Esophagus muscularis mucosa (tissue), 4 donors: Measurements from ENCODE around the gene HPDL. TPM values are rescaled to one million over a fixed set of nuclear protein-coding genes. Genes with fewer than 3 reads are reported as not detected.

ENCODE experiments used
- DNase-seq: peaks from one replicate; pipeline ENCODE4 v3.0.0-alpha.2; 2017; ENCODE audit errors: extremely low spot score
- H3K27ac ChIP-seq, 4 donors: fragments of 200-600 bp; sonication (generic); replicated peaks in 1 of 4; 1 replicate in 3 of 4; 2 replicates in 1 of 4; pipeline ENCODE4 v1.5.1; 2016 to 2019; ENCODE audit warnings: mild to moderate bottlenecking in 1 of 4
- H3K27me3 ChIP-seq, 4 donors: fragments of 200-600 bp; sonication (generic); one replicate each; pipeline versions ENCODE4 v1.5.1 to v1.6.0; 2016 to 2019
- H3K36me3 ChIP-seq, 4 donors: fragments of 200-600 bp; sonication (generic); one replicate each; pipeline ENCODE4 v1.5.1; 2016 to 2019
- H3K4me1 ChIP-seq, 4 donors: fragments of 200-600 bp; sonication (generic); one replicate each; pipeline ENCODE4 v1.5.1; 2016 to 2019
- H3K4me3 ChIP-seq, 4 donors: fragments of 200-600 bp; sonication (generic); 1 replicate in 2 of 4; 2 replicates in 2 of 4; pipeline ENCODE4 v1.5.1; 2016 to 2019; ENCODE audit warnings: mild to moderate bottlenecking in 4 of 4, moderate library complexity in 1 of 4
- H3K9me3 ChIP-seq, 4 donors: fragments of 200-600 bp; sonication (generic); 1 replicate in 3 of 4; 2 replicates in 1 of 4; pipeline ENCODE4 v1.5.1; 2016 to 2019
- EP300 ChIP-seq: sonication (generic); formaldehyde crosslinking; IDR thresholded peaks from one replicate; pipeline ENCODE4 v1.6.1; 2017; ENCODE audit warnings: antibody characterized with exemption
- POLR2A ChIP-seq: fragments of 450-650 bp; IDR thresholded peaks from one replicate; pipeline ENCODE4 v1.6.1; 2017; ENCODE audit warnings: antibody characterized with exemption, moderate library complexity, mild to moderate bottlenecking, low read depth
- POLR2AphosphoS5 ChIP-seq, 2 donors: sonication (generic); formaldehyde crosslinking; IDR thresholded peaks; one replicate each; pipeline ENCODE4 v1.6.1; 2017; ENCODE audit warnings: antibody characterized with exemption in 2 of 2
- WGBS: methylation state at CpG from one replicate; pipeline ENCODE4 v1.1.5; 2018; 5-methylcytosine and 5-hydroxymethylcytosine counted together
- intact Hi-C: fragments of 100-400 bp; cut with DNase I; formaldehyde crosslinking; loops from one replicate; pipeline ENCODE4 v1.15.1; 2023
- total RNA-seq, 4 donors: library from RNA; depleted of rRNA; stranded (reverse); fragments of >200 nt; gene quantifications; one replicate each; pipeline versions ENCODE4 v1.1.0 to v1.2.1, GENCODE V29; 2016
- TF ChIP-seq, protein P1 (sequence below), 3 experiments: fragments of 200-600 bp in 2 of 3; fragments of 450-650 bp in 1 of 3; sonication (generic) in 2 of 3; IDR thresholded peaks; one replicate each; pipeline ENCODE4 v1.5.1; 2017 to 2019; ENCODE audit warnings: antibody characterized with exemption in 3 of 3, mild to moderate bottlenecking in 2 of 3, moderate library complexity in 1 of 3

HPDL gene
- total RNA-seq, 4 donors from 2014 or later = 0.17 to 0.19 TPM; not detected in 2

DNA sequence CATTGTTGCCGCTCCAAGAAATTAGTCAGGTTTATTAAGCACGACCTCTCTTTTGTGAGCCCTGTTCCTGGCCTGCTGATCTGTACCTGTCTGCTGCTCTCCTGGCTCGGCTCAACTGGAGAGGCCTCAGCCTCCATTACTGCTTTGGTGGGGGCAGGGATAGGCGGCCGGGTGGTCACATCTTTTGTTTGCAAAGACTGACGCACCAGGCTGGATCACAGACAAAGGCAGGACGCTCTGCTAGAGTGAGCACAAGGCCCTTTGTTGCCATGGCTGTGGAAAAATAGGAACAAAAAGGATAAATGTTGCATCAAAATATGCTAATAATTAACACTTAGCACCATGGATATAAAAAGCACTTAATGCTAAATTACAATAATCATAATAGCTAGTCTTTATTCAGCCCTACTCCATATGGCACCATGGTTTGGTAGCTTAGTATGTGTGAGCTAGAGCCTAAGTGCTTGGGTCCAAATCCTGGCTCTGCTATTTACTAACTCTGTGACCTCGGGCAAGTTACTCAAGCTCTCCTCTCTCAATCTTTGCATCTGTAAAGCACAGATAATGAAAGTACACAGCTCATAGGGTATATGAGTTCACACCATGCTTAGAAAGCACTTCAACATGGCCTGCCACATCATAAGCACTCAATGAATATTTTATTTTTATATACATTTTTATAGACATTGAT lies 28.9 kb upstream of the HPDL start:
- no peak for DNase-seq
- Histone ChIP-seq H3K27me3 (no peaks in the 10 kb centered on the region), H3K4me1 (peaks cover 1 to 9% (median 4%) of the 10 kb centered on the region in 4 donors), H3K9me3 (no peaks in the 10 kb centered on the region), H3K36me3 (no peaks in the 10 kb centered on the region), H3K27ac (no peak overlapping the region), H3K4me3 (no peak overlapping the region)
- intact Hi-C loops = no loop called here
- TF ChIP-seq EP300 = no peak
- 81% methylated on average over 8 of the region's 8 CpGs for WGBS

DNA sequence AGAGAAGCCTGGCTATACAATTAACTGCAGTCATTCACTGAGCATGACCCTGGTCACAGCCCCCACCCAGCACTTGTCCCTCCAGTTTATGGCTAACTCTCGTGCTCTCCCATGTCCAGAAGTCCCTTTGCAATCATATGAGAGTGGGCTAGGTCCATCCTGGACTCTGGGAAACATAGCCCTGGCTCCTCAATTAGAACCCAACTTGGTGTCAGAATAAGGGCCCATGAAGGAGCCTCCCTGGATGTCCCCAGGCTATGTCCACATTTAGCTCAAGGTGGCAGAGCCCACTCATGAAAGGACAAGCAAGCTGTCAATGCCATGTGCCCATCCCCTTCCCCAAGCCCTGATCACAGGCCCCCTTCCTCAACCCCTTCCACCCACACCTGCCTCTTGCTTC lies 27.4 kb upstream of the HPDL start:
- TF ChIP-seq, protein P1, sequence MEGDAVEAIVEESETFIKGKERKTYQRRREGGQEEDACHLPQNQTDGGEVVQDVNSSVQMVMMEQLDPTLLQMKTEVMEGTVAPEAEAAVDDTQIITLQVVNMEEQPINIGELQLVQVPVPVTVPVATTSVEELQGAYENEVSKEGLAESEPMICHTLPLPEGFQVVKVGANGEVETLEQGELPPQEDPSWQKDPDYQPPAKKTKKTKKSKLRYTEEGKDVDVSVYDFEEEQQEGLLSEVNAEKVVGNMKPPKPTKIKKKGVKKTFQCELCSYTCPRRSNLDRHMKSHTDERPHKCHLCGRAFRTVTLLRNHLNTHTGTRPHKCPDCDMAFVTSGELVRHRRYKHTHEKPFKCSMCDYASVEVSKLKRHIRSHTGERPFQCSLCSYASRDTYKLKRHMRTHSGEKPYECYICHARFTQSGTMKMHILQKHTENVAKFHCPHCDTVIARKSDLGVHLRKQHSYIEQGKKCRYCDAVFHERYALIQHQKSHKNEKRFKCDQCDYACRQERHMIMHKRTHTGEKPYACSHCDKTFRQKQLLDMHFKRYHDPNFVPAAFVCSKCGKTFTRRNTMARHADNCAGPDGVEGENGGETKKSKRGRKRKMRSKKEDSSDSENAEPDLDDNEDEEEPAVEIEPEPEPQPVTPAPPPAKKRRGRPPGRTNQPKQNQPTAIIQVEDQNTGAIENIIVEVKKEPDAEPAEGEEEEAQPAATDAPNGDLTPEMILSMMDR (IDR thresholded peaks at IDR 0.05) = no peak
- no peak for TF ChIP-seq EP300
- TF ChIP-seq POLR2A = no peak
- no peak for TF ChIP-seq POLR2AphosphoS5 (IDR thresholded peaks at IDR 0.05)
- intact Hi-C loops = no loop called here
- Histone ChIP-seq H3K9me3 (no peaks in the 10 kb centered on the region), H3K27ac (no peak overlapping the region), H3K36me3 (no peaks in the 10 kb centered on the region), H3K4me3 (no peak overlapping the region), H3K4me1 (peaks cover 5 to 15% (median 12%) of the 10 kb centered on the region in 4 donors), H3K27me3 (no peaks in the 10 kb centered on the region)
- WGBS = 92% methylated on average over 1 of the region's 1 CpG
- DNase-seq = no peak

DNA sequence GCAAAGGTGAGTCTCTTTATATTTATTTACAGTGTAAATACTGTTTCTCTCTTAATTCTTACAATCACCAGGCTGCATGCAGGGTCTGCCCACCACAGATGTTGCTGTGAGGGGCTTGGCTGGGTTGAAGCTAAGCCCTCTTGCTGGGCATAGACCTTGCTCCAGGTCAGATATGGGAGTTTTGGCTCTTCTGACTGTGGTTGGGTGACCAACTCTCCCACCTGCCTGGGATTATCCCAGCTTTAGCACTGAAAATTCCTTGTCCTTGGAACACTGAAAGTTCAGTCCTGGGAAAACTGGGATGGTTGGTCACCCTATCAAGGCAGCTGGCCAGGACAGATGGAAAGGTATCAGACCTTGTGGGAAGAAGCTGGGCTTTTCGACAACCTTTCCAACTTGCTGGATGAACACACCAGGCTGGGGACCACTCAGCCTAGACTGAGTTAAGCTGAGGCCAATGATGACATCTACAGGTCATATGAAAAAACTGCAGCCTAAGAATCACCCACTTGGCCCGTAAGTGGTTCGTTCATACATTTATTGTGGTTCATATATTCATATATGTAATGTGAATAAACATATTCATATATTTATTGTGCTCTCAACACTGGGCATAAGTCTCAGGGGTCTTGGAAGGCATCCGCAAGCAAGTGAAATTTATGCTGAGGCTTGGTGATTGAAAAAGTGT lies 26.6 kb upstream of the HPDL start:
- Histone ChIP-seq H3K27ac (no peak overlapping the region), H3K4me3 (no peak overlapping the region), H3K4me1 (peaks cover 11 to 22% (median 19%) of the 10 kb centered on the region in 4 donors), H3K36me3 (no peaks in the 10 kb centered on the region), H3K27me3 (no peaks in the 10 kb centered on the region), H3K9me3 (no peaks in the 10 kb centered on the region)
- TF ChIP-seq POLR2A (no peak), EP300 (no peak), POLR2AphosphoS5 (IDR thresholded peaks at IDR 0.05) (peak in 1 of 2 donors; percentile 19)
- TF ChIP-seq, protein P1 (IDR thresholded peaks at IDR 0.05) = peak; percentile 67 to 87 (median 78)
- intact Hi-C loops = loop anchor here (2.0 to 10.0 kb wide), 5 partner anchors 37 to 585 kb away; partner anchors contain the start of gene ZSWIM5
- DNase-seq = no peak
- 9% methylated on average over 4 of the region's 4 CpGs for WGBS

GRCh38 chr1:45300669-45300997 lies 26.1 kb upstream of the HPDL start:
- 64% methylated on average over 2 of the region's 2 CpGs for WGBS
- H3K27ac ChIP-seq = no peak overlapping the region
- DNase-seq = no peak
- no peaks in the 10 kb centered on the region for H3K27me3 ChIP-seq
- H3K4me1 ChIP-seq = peaks cover 11 to 22% (median 19%) of the 10 kb centered on the region in 4 donors
- no peaks in the 10 kb centered on the region for H3K36me3 ChIP-seq
- no peaks in the 10 kb centered on the region for H3K9me3 ChIP-seq
- intact Hi-C loops = loop anchor here (2.0 to 10.0 kb wide), 5 partner anchors 37 to 586 kb away; partner anchors contain the start of gene ZSWIM5
- TF ChIP-seq POLR2A (no peak), EP300 (no peak), POLR2AphosphoS5 (IDR thresholded peaks at IDR 0.05) (no peak)
- TF ChIP-seq, protein P1 (IDR thresholded peaks at IDR 0.05) = no peak
- no peak overlapping the region for H3K4me3 ChIP-seq

GRCh38 chr1:45302505-45303150 lies 24.1 kb upstream of the HPDL start:
- TF ChIP-seq POLR2AphosphoS5 (IDR thresholded peaks at IDR 0.05) (no peak), POLR2A (no peak), EP300 (no peak)
- TF ChIP-seq, protein P1 (IDR thresholded peaks at IDR 0.05) = no peak
- H3K4me1 ChIP-seq = peaks cover 11 to 22% (median 19%) of the 10 kb centered on the region in 4 donors
- H3K9me3 ChIP-seq = no peaks in the 10 kb centered on the region
- H3K27ac ChIP-seq = peak overlapping the region; percentile 82 to 92 (median 89)
- intact Hi-C loops = loop anchor here (5.0 to 10.0 kb wide), 4 partner anchors 35 to 588 kb away; partner anchors contain the start of gene ZSWIM5
- WGBS = 81% methylated on average over 16 of the region's 16 CpGs
- peak overlapping the region; percentile 68 to 88 (median 78) for H3K4me3 ChIP-seq
- H3K36me3 ChIP-seq = no peaks in the 10 kb centered on the region
- no peak for DNase-seq
- H3K27me3 ChIP-seq = no peaks in the 10 kb centered on the region
